GM23338 (cell line): Measurements from ENCODE around the gene TNNT2. TPM values are rescaled to one million over a fixed set of nuclear protein-coding genes. Genes with fewer than 3 reads are reported as not detected.

ENCODE experiments used
- ATAC-seq: fragments of 200-7000 bp; cut with Tn5 transposase; 3 replicates; pipeline ENCODE4 v1.9.1; 2020
- DNase-seq: peaks from one replicate; pipeline ENCODE4 v3.0.0-alpha.2; 2015; ENCODE audit warnings: low spot score
- H2AFZ ChIP-seq: fragments of 200-600 bp; sonication (generic); 2 replicates; pipeline ENCODE4 v1.8.0; 2016; ENCODE audit warnings: antibody characterized with exemption, mild to moderate bottlenecking, moderate library complexity
- H3F3A ChIP-seq: fragments of 200-600 bp; sonication (generic); replicated peaks from 2 replicates; pipeline ENCODE4 v1.8.0; 2017; ENCODE audit warnings: antibody characterized with exemption, mixed run types, low read depth
- H3K27ac ChIP-seq: fragments of 200-600 bp; sonication (generic); 2 replicates; pipeline ENCODE4 v1.6.1; 2016; ENCODE audit warnings: low read depth
- H3K27me3 ChIP-seq: fragments of 200-600 bp; sonication (generic); 2 replicates; pipeline ENCODE4 v1.8.0; 2016; ENCODE audit warnings: mild to moderate bottlenecking, mixed run types, moderate library complexity; ENCODE audit not compliant: insufficient read depth
- H3K36me3 ChIP-seq: fragments of 200-600 bp; sonication (generic); 2 replicates; pipeline ENCODE4 v1.8.0; 2016; ENCODE audit warnings: mild to moderate bottlenecking; ENCODE audit not compliant: insufficient read depth
- H3K4me1 ChIP-seq: fragments of 200-600 bp; sonication (generic); 2 replicates; pipeline ENCODE4 v1.8.0; 2016; ENCODE audit warnings: mild to moderate bottlenecking, moderate library complexity; ENCODE audit not compliant: insufficient read depth
- H3K4me2 ChIP-seq: fragments of 200-600 bp; sonication (generic); 2 replicates; pipeline ENCODE4 v1.7.1; 2017; ENCODE audit warnings: mixed run types
- H3K4me3 ChIP-seq: fragments of 200-600 bp; sonication (generic); 2 replicates; pipeline ENCODE4 v1.6.1; 2016; ENCODE audit warnings: mixed run types
- H3K79me2 ChIP-seq: fragments of 200-600 bp; sonication (generic); replicated peaks from 2 replicates; pipeline ENCODE4 v1.8.0; 2017; ENCODE audit warnings: mild to moderate bottlenecking; ENCODE audit not compliant: insufficient read depth
- H3K9me2 ChIP-seq: fragments of 200-600 bp; sonication (generic); 2 replicates; pipeline ENCODE4 v1.8.0; 2017; ENCODE audit not compliant: insufficient read depth
- H4K20me1 ChIP-seq: fragments of 200-600 bp; sonication (generic); replicated peaks from 2 replicates; pipeline ENCODE4 v1.8.0; 2017; ENCODE audit warnings: mild to moderate bottlenecking; ENCODE audit not compliant: insufficient read depth
- H3K27ac Mint-ChIP-seq: 2 replicates; pipeline ENCODE4 v1.8.0; 2020; ENCODE audit warnings: inconsistent platforms, mild to moderate bottlenecking, moderate library complexity, mixed read lengths
- H3K27me3 Mint-ChIP-seq: 3 replicates; pipeline ENCODE4 v1.8.0; 2022; ENCODE audit warnings: low read depth, mild to moderate bottlenecking, moderate library complexity, mixed read lengths, inconsistent platforms; ENCODE audit not compliant: insufficient read depth, poor library complexity
- H3K36me3 Mint-ChIP-seq: 3 replicates; pipeline ENCODE4 v1.8.0; 2021; ENCODE audit warnings: low read depth, mild to moderate bottlenecking, inconsistent platforms, moderate library complexity, mixed read lengths
- H3K4me1 Mint-ChIP-seq: 3 replicates; pipeline ENCODE4 v1.8.0; 2020; ENCODE audit warnings: mild to moderate bottlenecking, inconsistent platforms, mixed read lengths
- H3K4me3 Mint-ChIP-seq: 3 replicates; pipeline ENCODE4 v1.8.0; 2021; ENCODE audit warnings: moderate library complexity, mild to moderate bottlenecking, inconsistent platforms, mixed read lengths
- H3K9me3 Mint-ChIP-seq: 3 replicates; pipeline ENCODE4 v1.8.0; 2020; ENCODE audit warnings: moderate library complexity, mild to moderate bottlenecking, inconsistent platforms, mixed read lengths
- CREB1 ChIP-seq: fragments of 250-450 bp; sonication (Bioruptor Pico); IDR thresholded peaks from 2 replicates; pipeline ENCODE4 v1.5.0; 2020; ENCODE audit warnings: low read depth, mild to moderate bottlenecking, moderate library complexity
- EZH2 ChIP-seq: fragments of 200-600 bp; sonication (generic); IDR thresholded peaks from one replicate; pipeline ENCODE4 v1.8.0; 2017; ENCODE audit warnings: antibody characterized with exemption, mild to moderate bottlenecking, low read depth; ENCODE audit not compliant: unreplicated experiment
- JUNB ChIP-seq: IDR thresholded peaks from one replicate; pipeline ENCODE4 v1.6.1; 2016; ENCODE audit warnings: antibody characterized with exemption; ENCODE audit not compliant: unreplicated experiment
- NANOG ChIP-seq: IDR thresholded peaks from 2 replicates; pipeline ENCODE4 v1.6.1; 2016; ENCODE audit warnings: antibody characterized with exemption, borderline replicate concordance
- ZNF114 ChIP-seq: fragments of 250-450 bp; sonication (Bioruptor Pico); IDR thresholded peaks from 2 replicates; pipeline ENCODE4 v1.5.0; 2020; ENCODE audit warnings: mild to moderate bottlenecking, moderate library complexity
- ZNF331 ChIP-seq: fragments of 250-450 bp; sonication (Bioruptor Pico); IDR thresholded peaks from 2 replicates; pipeline ENCODE4 v1.5.0; 2020; ENCODE audit warnings: low read depth, mild to moderate bottlenecking, moderate library complexity
- polyA plus RNA-seq: library from polyadenylated mRNA; unstranded; fragments of >200 nt; fragmentation: Nextera tagmentation; extraction: Ambion mirVana; gene quantifications from 2 replicates; pipeline ENCODE4 v1.2.1, GENCODE V29; 2016
- total RNA-seq: library from RNA; depleted of rRNA; stranded (reverse); fragments of >200 nt; shearing (Covaris generic); gene quantifications from 2 replicates; pipeline ENCODE4 v1.2.3, GENCODE V29; 2014
- TF ChIP-seq, protein P1 (sequence below): IDR thresholded peaks from 2 replicates; pipeline ENCODE4 v1.6.1; 2016; ENCODE audit warnings: antibody characterized with exemption
- TF ChIP-seq, protein P2 (sequence below): fragments of 250-450 bp; sonication (Bioruptor Pico); IDR thresholded peaks from 2 replicates; pipeline ENCODE4 v1.5.0; 2020; ENCODE audit warnings: mild to moderate bottlenecking, moderate library complexity
- TF ChIP-seq, protein P3 (sequence below): IDR thresholded peaks from one replicate; pipeline ENCODE4 v1.6.1; 2018; ENCODE audit warnings: antibody characterized with exemption; ENCODE audit not compliant: unreplicated experiment

TNNT2 gene
- total and polyA plus RNA-seq, 2 experiments from 2014 or later = 7.5 to 19.1 TPM

DNA sequence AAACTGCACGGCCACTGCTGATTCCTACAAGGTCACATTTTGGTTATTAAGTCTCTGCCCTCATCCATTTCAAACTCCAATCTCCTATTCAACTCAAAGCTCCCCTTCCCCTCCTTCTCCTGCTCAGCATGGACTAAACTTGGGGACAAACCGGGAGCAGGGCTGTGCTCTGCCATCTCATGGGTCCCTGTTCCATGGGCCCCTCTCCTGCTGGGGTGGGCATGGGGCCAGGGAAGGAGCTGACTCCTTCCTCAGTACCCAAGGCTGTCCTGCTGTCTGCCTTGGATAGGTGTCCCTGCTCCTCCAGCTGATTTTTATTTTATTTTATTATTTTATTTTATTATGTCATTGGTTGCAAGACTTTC, 27.1 kb downstream of the TNNT2 start (continued):
- TF ChIP-seq NANOG (no peak), ZNF114 (no peak)
- TF ChIP-seq, protein P1, sequence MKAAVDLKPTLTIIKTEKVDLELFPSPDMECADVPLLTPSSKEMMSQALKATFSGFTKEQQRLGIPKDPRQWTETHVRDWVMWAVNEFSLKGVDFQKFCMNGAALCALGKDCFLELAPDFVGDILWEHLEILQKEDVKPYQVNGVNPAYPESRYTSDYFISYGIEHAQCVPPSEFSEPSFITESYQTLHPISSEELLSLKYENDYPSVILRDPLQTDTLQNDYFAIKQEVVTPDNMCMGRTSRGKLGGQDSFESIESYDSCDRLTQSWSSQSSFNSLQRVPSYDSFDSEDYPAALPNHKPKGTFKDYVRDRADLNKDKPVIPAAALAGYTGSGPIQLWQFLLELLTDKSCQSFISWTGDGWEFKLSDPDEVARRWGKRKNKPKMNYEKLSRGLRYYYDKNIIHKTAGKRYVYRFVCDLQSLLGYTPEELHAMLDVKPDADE = no peak

DNA sequence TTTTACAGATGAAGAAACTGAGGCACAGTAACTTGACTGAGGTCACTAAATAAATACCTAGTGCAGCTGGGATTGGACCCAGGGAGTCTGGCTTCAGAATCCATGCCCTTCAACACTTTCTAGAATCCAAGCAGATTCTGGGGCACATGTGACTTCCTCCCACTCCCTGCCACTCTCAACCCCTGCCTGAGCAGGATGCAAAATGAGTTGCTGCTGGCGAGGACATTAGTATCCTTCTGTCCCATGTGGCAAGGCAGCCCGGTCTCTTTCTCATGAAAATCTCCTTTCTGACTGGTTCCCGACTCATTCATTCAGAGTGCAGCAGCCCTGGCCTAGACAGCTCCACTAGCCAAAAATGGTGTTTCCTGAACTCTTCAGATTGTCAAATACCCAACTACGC, 28.4 kb downstream of the TNNT2 start:
- peaks cover 4% of the 10 kb centered on the region; the same call in 1 of the 2 replicates for H3F3A ChIP-seq
- TF ChIP-seq JUNB (no peak), CREB1 (no peak), NANOG (no peak), ZNF331 (CRISPR knock-in tag) (no peak), EZH2 (no peak)
- TF ChIP-seq, protein P2, sequence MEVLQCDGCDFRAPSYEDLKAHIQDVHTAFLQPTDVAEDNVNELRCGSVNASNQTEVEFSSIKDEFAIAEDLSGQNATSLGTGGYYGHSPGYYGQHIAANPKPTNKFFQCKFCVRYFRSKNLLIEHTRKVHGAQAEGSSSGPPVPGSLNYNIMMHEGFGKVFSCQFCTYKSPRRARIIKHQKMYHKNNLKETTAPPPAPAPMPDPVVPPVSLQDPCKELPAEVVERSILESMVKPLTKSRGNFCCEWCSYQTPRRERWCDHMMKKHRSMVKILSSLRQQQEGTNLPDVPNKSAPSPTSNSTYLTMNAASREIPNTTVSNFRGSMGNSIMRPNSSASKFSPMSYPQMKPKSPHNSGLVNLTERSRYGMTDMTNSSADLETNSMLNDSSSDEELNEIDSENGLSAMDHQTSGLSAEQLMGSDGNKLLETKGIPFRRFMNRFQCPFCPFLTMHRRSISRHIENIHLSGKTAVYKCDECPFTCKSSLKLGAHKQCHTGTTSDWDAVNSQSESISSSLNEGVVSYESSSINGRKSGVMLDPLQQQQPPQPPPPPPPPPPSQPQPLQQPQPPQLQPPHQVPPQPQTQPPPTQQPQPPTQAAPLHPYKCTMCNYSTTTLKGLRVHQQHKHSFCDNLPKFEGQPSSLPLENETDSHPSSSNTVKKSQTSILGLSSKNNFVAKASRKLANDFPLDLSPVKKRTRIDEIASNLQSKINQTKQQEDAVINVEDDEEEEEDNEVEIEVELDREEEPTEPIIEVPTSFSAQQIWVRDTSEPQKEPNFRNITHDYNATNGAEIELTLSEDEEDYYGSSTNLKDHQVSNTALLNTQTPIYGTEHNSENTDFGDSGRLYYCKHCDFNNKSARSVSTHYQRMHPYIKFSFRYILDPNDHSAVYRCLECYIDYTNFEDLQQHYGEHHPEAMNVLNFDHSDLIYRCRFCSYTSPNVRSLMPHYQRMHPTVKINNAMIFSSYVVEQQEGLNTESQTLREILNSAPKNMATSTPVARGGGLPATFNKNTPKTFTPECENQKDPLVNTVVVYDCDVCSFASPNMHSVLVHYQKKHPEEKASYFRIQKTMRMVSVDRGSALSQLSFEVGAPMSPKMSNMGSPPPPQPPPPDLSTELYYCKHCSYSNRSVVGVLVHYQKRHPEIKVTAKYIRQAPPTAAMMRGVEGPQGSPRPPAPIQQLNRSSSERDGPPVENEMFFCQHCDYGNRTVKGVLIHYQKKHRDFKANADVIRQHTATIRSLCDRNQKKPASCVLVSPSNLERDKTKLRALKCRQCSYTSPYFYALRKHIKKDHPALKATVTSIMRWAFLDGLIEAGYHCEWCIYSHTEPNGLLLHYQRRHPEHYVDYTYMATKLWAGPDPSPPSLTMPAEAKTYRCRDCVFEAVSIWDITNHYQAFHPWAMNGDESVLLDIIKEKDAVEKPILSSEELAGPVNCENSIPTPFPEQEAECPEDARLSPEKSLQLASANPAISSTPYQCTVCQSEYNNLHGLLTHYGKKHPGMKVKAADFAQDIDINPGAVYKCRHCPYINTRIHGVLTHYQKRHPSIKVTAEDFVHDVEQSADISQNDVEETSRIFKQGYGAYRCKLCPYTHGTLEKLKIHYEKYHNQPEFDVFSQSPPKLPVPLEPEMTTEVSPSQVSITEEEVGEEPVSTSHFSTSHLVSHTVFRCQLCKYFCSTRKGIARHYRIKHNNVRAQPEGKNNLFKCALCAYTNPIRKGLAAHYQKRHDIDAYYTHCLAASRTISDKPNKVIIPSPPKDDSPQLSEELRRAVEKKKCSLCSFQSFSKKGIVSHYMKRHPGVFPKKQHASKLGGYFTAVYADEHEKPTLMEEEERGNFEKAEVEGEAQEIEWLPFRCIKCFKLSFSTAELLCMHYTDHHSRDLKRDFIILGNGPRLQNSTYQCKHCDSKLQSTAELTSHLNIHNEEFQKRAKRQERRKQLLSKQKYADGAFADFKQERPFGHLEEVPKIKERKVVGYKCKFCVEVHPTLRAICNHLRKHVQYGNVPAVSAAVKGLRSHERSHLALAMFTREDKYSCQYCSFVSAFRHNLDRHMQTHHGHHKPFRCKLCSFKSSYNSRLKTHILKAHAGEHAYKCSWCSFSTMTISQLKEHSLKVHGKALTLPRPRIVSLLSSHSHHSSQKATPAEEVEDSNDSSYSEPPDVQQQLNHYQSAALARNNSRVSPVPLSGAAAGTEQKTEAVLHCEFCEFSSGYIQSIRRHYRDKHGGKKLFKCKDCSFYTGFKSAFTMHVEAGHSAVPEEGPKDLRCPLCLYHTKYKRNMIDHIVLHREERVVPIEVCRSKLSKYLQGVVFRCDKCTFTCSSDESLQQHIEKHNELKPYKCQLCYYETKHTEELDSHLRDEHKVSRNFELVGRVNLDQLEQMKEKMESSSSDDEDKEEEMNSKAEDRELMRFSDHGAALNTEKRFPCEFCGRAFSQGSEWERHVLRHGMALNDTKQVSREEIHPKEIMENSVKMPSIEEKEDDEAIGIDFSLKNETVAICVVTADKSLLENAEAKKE (CRISPR knock-in tag) = no peak
- TF ChIP-seq, protein P3, sequence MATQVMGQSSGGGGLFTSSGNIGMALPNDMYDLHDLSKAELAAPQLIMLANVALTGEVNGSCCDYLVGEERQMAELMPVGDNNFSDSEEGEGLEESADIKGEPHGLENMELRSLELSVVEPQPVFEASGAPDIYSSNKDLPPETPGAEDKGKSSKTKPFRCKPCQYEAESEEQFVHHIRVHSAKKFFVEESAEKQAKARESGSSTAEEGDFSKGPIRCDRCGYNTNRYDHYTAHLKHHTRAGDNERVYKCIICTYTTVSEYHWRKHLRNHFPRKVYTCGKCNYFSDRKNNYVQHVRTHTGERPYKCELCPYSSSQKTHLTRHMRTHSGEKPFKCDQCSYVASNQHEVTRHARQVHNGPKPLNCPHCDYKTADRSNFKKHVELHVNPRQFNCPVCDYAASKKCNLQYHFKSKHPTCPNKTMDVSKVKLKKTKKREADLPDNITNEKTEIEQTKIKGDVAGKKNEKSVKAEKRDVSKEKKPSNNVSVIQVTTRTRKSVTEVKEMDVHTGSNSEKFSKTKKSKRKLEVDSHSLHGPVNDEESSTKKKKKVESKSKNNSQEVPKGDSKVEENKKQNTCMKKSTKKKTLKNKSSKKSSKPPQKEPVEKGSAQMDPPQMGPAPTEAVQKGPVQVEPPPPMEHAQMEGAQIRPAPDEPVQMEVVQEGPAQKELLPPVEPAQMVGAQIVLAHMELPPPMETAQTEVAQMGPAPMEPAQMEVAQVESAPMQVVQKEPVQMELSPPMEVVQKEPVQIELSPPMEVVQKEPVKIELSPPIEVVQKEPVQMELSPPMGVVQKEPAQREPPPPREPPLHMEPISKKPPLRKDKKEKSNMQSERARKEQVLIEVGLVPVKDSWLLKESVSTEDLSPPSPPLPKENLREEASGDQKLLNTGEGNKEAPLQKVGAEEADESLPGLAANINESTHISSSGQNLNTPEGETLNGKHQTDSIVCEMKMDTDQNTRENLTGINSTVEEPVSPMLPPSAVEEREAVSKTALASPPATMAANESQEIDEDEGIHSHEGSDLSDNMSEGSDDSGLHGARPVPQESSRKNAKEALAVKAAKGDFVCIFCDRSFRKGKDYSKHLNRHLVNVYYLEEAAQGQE = no peak

More for the DNA sequence above, 28.4 kb downstream of the TNNT2 start:
- no peaks in the 10 kb centered on the region for H3K79me2 ChIP-seq
- H3K27me3 Mint-ChIP-seq = peaks cover 11% of the 10 kb centered on the region
- no peak overlapping the region for H3K27ac ChIP-seq
- H3K9me3 Mint-ChIP-seq = no peaks in the 10 kb centered on the region; the same call in 2 of the 3 replicates
- no peak overlapping the region for H3K4me3 ChIP-seq
- H3K4me2 ChIP-seq = no peak overlapping the region
- no peak for DNase-seq
- no peak overlapping the region for H3K4me3 Mint-ChIP-seq
- peak overlapping the region; percentile 96 for H2AFZ ChIP-seq
- H3K4me1 Mint-ChIP-seq = peaks cover 44% of the 10 kb centered on the region
- no peaks in the 10 kb centered on the region for H3K36me3 ChIP-seq
- H4K20me1 ChIP-seq = no peaks in the 10 kb centered on the region
- H3K27me3 ChIP-seq = no peaks in the 10 kb centered on the region
- H3K27ac Mint-ChIP-seq = peak overlapping the region; percentile 18; the same call in 1 of the 2 replicates
- H3K9me2 ChIP-seq = no peaks in the 10 kb centered on the region
- no peak for ATAC-seq
- peaks cover 19% of the 10 kb centered on the region for H3K4me1 ChIP-seq
- H3K36me3 Mint-ChIP-seq = no peaks in the 10 kb centered on the region
